Measurements from ENCODE around the gene CD40.

The CD40 gene

GRCh38 chr20:46117704-46118467 lies at the start of gene CD40:
Gene CD40 (plus strand): TSS chr20:46118314. CDS start chr20:46118344, 30 bp downstream.
- peak; percentile 78 to 79 for DNase-seq (ENCODE audit: low read depth in 2 of 2)
- peak within 1 kb of the TSS; percentile 43 to 49 for H3K4me3 ChIP-seq (replicated peaks in 1 of 2; ENCODE audit: low read depth in 2 of 2, low read length in 2 of 2)
- TF ChIP-seq, protein P1, sequence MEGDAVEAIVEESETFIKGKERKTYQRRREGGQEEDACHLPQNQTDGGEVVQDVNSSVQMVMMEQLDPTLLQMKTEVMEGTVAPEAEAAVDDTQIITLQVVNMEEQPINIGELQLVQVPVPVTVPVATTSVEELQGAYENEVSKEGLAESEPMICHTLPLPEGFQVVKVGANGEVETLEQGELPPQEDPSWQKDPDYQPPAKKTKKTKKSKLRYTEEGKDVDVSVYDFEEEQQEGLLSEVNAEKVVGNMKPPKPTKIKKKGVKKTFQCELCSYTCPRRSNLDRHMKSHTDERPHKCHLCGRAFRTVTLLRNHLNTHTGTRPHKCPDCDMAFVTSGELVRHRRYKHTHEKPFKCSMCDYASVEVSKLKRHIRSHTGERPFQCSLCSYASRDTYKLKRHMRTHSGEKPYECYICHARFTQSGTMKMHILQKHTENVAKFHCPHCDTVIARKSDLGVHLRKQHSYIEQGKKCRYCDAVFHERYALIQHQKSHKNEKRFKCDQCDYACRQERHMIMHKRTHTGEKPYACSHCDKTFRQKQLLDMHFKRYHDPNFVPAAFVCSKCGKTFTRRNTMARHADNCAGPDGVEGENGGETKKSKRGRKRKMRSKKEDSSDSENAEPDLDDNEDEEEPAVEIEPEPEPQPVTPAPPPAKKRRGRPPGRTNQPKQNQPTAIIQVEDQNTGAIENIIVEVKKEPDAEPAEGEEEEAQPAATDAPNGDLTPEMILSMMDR (IDR thresholded peaks at IDR 0.05; ENCODE audit: low read depth, low read length) = no peak

- H3K4me3 ChIP-seq (replicated peaks in 1 of 2; ENCODE audit: low read depth in 2 of 2, low read length in 2 of 2) = no peak overlapping the region
- TF ChIP-seq, protein P1 (IDR thresholded peaks at IDR 0.05; ENCODE audit: low read depth, low read length) = no peak
- DNase-seq (ENCODE audit: low read depth in 2 of 2) = peak; percentile 63 to 86
Observed at GRCh38 chr20:46070215-46070900, 47.8 kb upstream of the CD40 start.

GRCh38 chr20:46071573-46071972 lies 46.5 kb upstream of the CD40 start:
- TF ChIP-seq, protein P1 (IDR thresholded peaks at IDR 0.05; ENCODE audit: low read depth, low read length) = no peak
- no peak overlapping the region for H3K4me3 ChIP-seq (replicated peaks in 1 of 2; ENCODE audit: low read depth in 2 of 2, low read length in 2 of 2)
- DNase-seq (ENCODE audit: low read depth in 2 of 2) = no peak

DNA sequence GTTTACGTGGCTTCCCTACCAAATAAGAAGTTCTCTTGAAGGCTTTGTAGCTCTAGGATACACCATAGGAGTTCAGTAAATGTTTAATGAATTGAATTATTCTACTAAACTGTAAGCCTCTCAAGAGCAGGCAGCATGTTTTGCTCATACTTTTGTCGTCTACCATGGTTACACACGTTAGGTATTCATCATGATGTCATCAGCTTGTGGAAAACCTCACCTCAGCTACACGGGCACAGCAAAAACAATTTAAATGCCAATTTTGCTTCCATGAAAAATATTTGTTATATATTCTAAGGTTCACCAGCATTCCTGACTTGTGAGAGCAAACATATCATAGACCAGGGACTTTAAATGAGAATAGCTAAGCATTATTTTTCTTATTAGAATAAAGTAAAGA lies 45.1 kb upstream of the CD40 start:
- DNase-seq (ENCODE audit: low read depth in 2 of 2) = no peak
- TF ChIP-seq, protein P1 (IDR thresholded peaks at IDR 0.05; ENCODE audit: low read depth, low read length) = no peak
- H3K4me3 ChIP-seq (replicated peaks in 1 of 2; ENCODE audit: low read depth in 2 of 2, low read length in 2 of 2) = no peak overlapping the region

DNA sequence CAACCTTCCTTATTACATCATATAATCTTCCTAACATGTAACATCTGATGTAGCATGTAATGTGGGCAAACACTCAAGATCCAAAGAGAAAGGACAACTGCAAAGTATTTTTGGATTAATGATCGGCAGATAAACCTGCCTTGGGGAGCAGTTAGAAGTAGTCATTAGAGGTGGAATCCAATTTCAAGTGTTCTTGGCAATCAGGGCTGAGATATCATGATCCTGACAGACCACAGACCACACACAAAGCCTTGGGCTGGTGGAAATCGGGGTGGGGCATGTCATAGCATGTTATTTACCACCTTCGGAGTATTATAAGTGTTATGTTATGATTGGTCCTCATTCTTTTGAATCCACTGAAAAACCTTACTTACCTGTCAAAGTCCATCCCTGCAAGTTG lies 44.7 kb upstream of the CD40 start:
- TF ChIP-seq, protein P1 (IDR thresholded peaks at IDR 0.05; ENCODE audit: low read depth, low read length) = no peak
- no peak overlapping the region for H3K4me3 ChIP-seq (replicated peaks in 1 of 2; ENCODE audit: low read depth in 2 of 2, low read length in 2 of 2)
- DNase-seq (ENCODE audit: low read depth in 2 of 2) = no peak

- no peak overlapping the region for H3K4me3 ChIP-seq (replicated peaks in 1 of 2; ENCODE audit: low read depth in 2 of 2, low read length in 2 of 2)
- TF ChIP-seq, protein P1 (IDR thresholded peaks at IDR 0.05; ENCODE audit: low read depth, low read length) = no peak
- DNase-seq (ENCODE audit: low read depth in 2 of 2) = no peak
Observed at GRCh38 chr20:46074006-46074405, 44.1 kb upstream of the CD40 start.

Measured in cardiac fibroblast (primary cell).